ENCODE measurements around the gene IQSEC2. TPM values are rescaled to one million over a fixed set of nuclear protein-coding genes. Genes with fewer than 3 reads are reported as not detected.
A peak's percentile ranks its signal among the peaks of the same experiment; 100 is the strongest.

Gene IQSEC2
- total and polyA plus RNA-seq, 2 of the 8 experiments (the other 6 are each of a cell fraction or from before 2014, with no cell fraction given) = 6.1 to 54.9 TPM

DNA sequence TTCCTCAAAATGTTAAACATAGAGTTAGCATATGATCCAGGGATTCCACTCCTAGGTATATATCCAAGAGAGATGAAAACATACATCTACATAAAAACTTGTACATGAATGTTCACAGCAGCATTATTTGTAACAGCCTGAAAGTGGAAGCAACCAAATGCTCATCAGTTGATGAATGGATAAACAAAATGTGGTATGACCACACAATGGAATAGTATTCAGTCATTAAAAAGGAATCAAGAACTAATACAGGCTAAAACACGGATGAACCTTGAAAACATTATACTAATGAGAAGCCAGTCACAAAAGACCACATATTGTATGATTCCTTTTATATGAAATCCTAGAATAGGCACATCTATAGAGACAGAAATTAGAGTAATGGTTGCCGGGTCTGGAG lies 42.7 kb upstream of the IQSEC2 start:
- DNase-seq (ENCODE audit: low read depth in 1 of 2, low spot score in 2 of 2) = no peak
- 100% methylated on average over 2 of the region's 2 CpGs; no CpG with 5 or more reads in 1 of the 2 experiments for WGBS, 2 experiments (ENCODE audit: extremely low coverage in 1 of 2, insufficient coverage in 1 of 2, insufficient read length in 1 of 2, insufficient replicate concordance in 2 of 2, low coverage in 1 of 2, low lambda C conversion rate in 2 of 2, missing lambda C conversion rate in 1 of 2)
- 0 out of 2 replicates have a peak, but pooled peaks have one; percentile 9 for TF ChIP-seq KDM1A (IDR thresholded peaks at IDR 0.05; ENCODE audit: borderline replicate concordance, low read length)
- TF ChIP-seq GABPA (IDR thresholded peaks at IDR 0.05; ENCODE audit: borderline replicate concordance, insufficient read depth, low read length) = no peak
- Histone ChIP-seq H2BK12ac (ENCODE audit: low read depth, low read length) (no peak overlapping the region), H2AK5ac (ENCODE audit: low read depth, low read length) (no peak overlapping the region), H3K4me3 (ENCODE audit: extremely low read depth in 1 of 4, insufficient read depth in 2 of 4, low read depth in 3 of 4, low read length in 4 of 4) (no peak overlapping the region), H3K9me3 (ENCODE audit: insufficient read depth in 2 of 2, low read depth in 1 of 2, low read length in 1 of 2) (no peaks in the 10 kb centered on the region), H4K91ac (replicated peaks; ENCODE audit: insufficient read length, low read length) (no peak overlapping the region), H4K20me1 (replicated peaks in 1 of 2; ENCODE audit: control insufficient read depth in 1 of 2, insufficient read depth in 2 of 2, low read length in 2 of 2) (no peaks in the 10 kb centered on the region), H3K4ac (replicated peaks; ENCODE audit: insufficient read length, low read depth, low read length) (no peak overlapping the region), H2BK20ac (ENCODE audit: low read length) (no peak overlapping the region), H2AFZ (ENCODE audit: low read length) (no peak overlapping the region), H3K23ac (ENCODE audit: insufficient read length) (no peak overlapping the region), H2BK120ac (replicated peaks; ENCODE audit: low read depth, low read length) (no peak overlapping the region), H3K23me2 (ENCODE audit: low read depth, low read length) (peaks cover 10% of the 10 kb centered on the region; the same call in 1 of the 2 replicates), H4K8ac (ENCODE audit: extremely low read depth, insufficient read depth, low read length) (no peak overlapping the region), H3K27ac (ENCODE audit: low read depth, low read length) (no peak overlapping the region), H3K79me1 (ENCODE audit: low read depth, low read length) (no peaks in the 10 kb centered on the region), H3K9ac (replicated peaks in 1 of 4; ENCODE audit: extremely low read depth in 1 of 4, low read depth in 3 of 4, low read length in 3 of 4) (no peak overlapping the region), H3K18ac (ENCODE audit: extremely low read depth, low read length) (no peak overlapping the region), H3K36me3 (ENCODE audit: control insufficient read depth in 2 of 4, insufficient read depth in 4 of 4, low read length in 3 of 4) (no peaks in the 10 kb centered on the region), H3K4me2 (ENCODE audit: insufficient read depth in 1 of 2, low read depth in 2 of 2, low read length in 2 of 2) (no peak overlapping the region), H3K4me1 (replicated peaks in 1 of 4; ENCODE audit: control insufficient read depth in 3 of 4, insufficient read depth in 4 of 4, low read length in 3 of 4) (peaks cover 0 to 11% (median 8%) of the 10 kb centered on the region in 4 experiments; a peak in 5 of 7 replicates), H3K27me3 (replicated peaks in 1 of 4; ENCODE audit: control insufficient read depth in 3 of 4, extremely low read depth in 1 of 4, insufficient read depth in 3 of 4, low read length in 3 of 4) (peaks cover 1 to 28% (median 16%) of the 10 kb centered on the region in 4 experiments; a peak in 6 of 7 replicates), H3K56ac (replicated peaks; ENCODE audit: insufficient read length, low read depth, low read length) (no peak overlapping the region), H3K14ac (ENCODE audit: insufficient read length) (no peak overlapping the region), H2BK5ac (ENCODE audit: low read depth, low read length) (no peak overlapping the region), H2BK15ac (ENCODE audit: low read length) (no peak overlapping the region), H3K79me2 (ENCODE audit: control insufficient read depth in 1 of 2, insufficient read depth in 2 of 2, low read length in 2 of 2) (peaks cover 0 to 9% of the 10 kb centered on the region in 2 experiments; a peak in 2 of 4 replicates), H4K5ac (ENCODE audit: insufficient read length, low read depth, low read length) (no peak overlapping the region)
- FAIRE-seq = no peak
- ChIA-PET POLR2A (ENCODE audit: partially characterized antibody) (no interaction called here), CTCF (ENCODE audit: partially characterized antibody) (interaction anchor here (1.2 to 3.1 kb wide), 2 partner anchors 9 to 41 kb away, joined by 4 to 7 read pairs; no protein-coding TSS in a partner anchor)

Measured in H1 (cell line).